H1 (cell line): ENCODE results near the gene B3GALT4. TPM values are rescaled to one million over a fixed set of nuclear protein-coding genes. Genes with fewer than 3 reads are reported as not detected.
A peak's percentile ranks its signal among the peaks of the same experiment; 100 is the strongest.

Experiments used
- CTCF ChIA-PET: fragments of 300-600 bp; sonication (Branson Sonifier 250); formaldehyde crosslinking; loops from one replicate; lab custom pipeline; 2021; ENCODE audit not compliant: partially characterized antibody; lab: Charles Lee
- POLR2A ChIA-PET: fragments of 300-600 bp; sonication (Branson Sonifier 250); formaldehyde crosslinking; loops from one replicate; lab custom pipeline; 2021; ENCODE audit warnings: inconsistent platforms; ENCODE audit not compliant: partially characterized antibody; lab: Charles Lee
- DNase-seq, 2 experiments: peaks; one replicate each; pipeline versions ENCODE4 v3.0.0 to v3.0.0-alpha.2; 2010 to 2022; ENCODE audit warnings: low spot score in 2 of 2, low read depth in 1 of 2, mixed read lengths in 1 of 2
- FAIRE-seq: peaks from 2 replicates; lab custom pipeline; 2011; peaks lifted over from hg19 to GRCh38; lab: Jason Lieb, UNC
- H2AFZ ChIP-seq: 2 replicates; pipeline ENCODE4 v1.8.1; 2012; ENCODE audit warnings: low read length, inconsistent platforms
- H2AK5ac ChIP-seq: 2 replicates; pipeline ENCODE4 v1.6.1; 2013; ENCODE audit warnings: low read depth, low read length
- H2BK120ac ChIP-seq: replicated peaks from 2 replicates; pipeline ENCODE3; 2013; ENCODE audit warnings: low read depth, low read length, inconsistent platforms
- H2BK12ac ChIP-seq: 2 replicates; pipeline ENCODE4 v1.6.1; 2013; ENCODE audit warnings: low read depth, low read length
- H2BK15ac ChIP-seq: 2 replicates; pipeline ENCODE4 v1.6.1; 2013; ENCODE audit warnings: low read length
- H2BK20ac ChIP-seq: 2 replicates; pipeline ENCODE4 v1.6.1; 2013; ENCODE audit warnings: low read length
- H2BK5ac ChIP-seq: 2 replicates; pipeline ENCODE4 v1.6.1; 2013; ENCODE audit warnings: low read depth, low read length
- H3K14ac ChIP-seq: 2 replicates; pipeline ENCODE4 v1.6.1; 2013; ENCODE audit warnings: inconsistent platforms; ENCODE audit not compliant: insufficient read length
- H3K18ac ChIP-seq: 2 replicates; pipeline ENCODE4 v1.6.1; 2013; ENCODE audit warnings: low read length; ENCODE audit errors: extremely low read depth
- H3K23ac ChIP-seq: 2 replicates; pipeline ENCODE4 v1.6.1; 2013; ENCODE audit warnings: inconsistent platforms; ENCODE audit not compliant: insufficient read length
- H3K23me2 ChIP-seq: 2 replicates; pipeline ENCODE4 v1.6.1; 2013; ENCODE audit warnings: low read depth, low read length
- H3K27ac ChIP-seq: 2 replicates; pipeline ENCODE4 v1.6.1; 2011; ENCODE audit warnings: low read depth, low read length, inconsistent platforms
- H3K27me3 ChIP-seq, 4 experiments: replicated peaks in 1 of 4; 1 replicate in 1 of 4; 2 replicates in 3 of 4; pipeline versions ENCODE4 v1.6.1 to v1.8.1; 2011 to 2013; ENCODE audit warnings: low read length in 3 of 4, mild to moderate bottlenecking in 3 of 4, inconsistent platforms in 2 of 4, mixed read lengths in 2 of 4, moderate library complexity in 1 of 4; ENCODE audit not compliant: control insufficient read depth in 3 of 4, insufficient read depth in 3 of 4; ENCODE audit errors: extremely low read depth in 1 of 4
- H3K36me3 ChIP-seq, 4 experiments: 2 replicates each; pipeline versions ENCODE4 v1.6.1 to v1.8.1; 2011 to 2013; ENCODE audit warnings: mild to moderate bottlenecking in 4 of 4, low read length in 3 of 4, moderate library complexity in 2 of 4, control low read depth in 1 of 4, inconsistent platforms in 1 of 4; ENCODE audit not compliant: insufficient read depth in 4 of 4, control insufficient read depth in 2 of 4
- H3K4ac ChIP-seq: replicated peaks from 2 replicates; pipeline ENCODE3; 2013; ENCODE audit warnings: low read length, low read depth, mixed read lengths, inconsistent platforms; ENCODE audit not compliant: insufficient read length
- H3K4me1 ChIP-seq, 4 experiments: replicated peaks in 1 of 4; 1 replicate in 1 of 4; 2 replicates in 3 of 4; pipeline versions ENCODE4 v1.6.1 to v1.8.1; 2011 to 2013; ENCODE audit warnings: low read length in 3 of 4, inconsistent platforms in 2 of 4, mixed read lengths in 1 of 4; ENCODE audit not compliant: insufficient read depth in 4 of 4, control insufficient read depth in 3 of 4
- H3K4me2 ChIP-seq, 2 experiments: 2 replicates each; pipeline versions ENCODE4 v1.6.1 to v1.8.1; 2011 to 2013; ENCODE audit warnings: low read depth in 2 of 2, low read length in 2 of 2, control low read depth in 1 of 2, inconsistent platforms in 1 of 2, mild to moderate bottlenecking in 1 of 2; ENCODE audit not compliant: insufficient read depth in 1 of 2
- H3K4me3 ChIP-seq, 4 experiments: fragments of 200-600, 300-600 bp in 1 of 4; sonication (generic), shearing (Covaris generic), sonication (Bioruptor Twin) in 1 of 4; 2 replicates each; pipeline versions ENCODE4 v1.5.1 to v1.8.1; 2011 to 2016; ENCODE audit warnings: low read length in 4 of 4, low read depth in 3 of 4, control low read depth in 2 of 4, inconsistent platforms in 2 of 4, mild to moderate bottlenecking in 2 of 4, mixed read lengths in 1 of 4, moderate library complexity in 1 of 4; ENCODE audit not compliant: insufficient read depth in 2 of 4; ENCODE audit errors: extremely low read depth in 1 of 4
- H3K56ac ChIP-seq: replicated peaks from 2 replicates; pipeline ENCODE3; 2013; ENCODE audit warnings: low read depth, mild to moderate bottlenecking, mixed read lengths, low read length, inconsistent platforms; ENCODE audit not compliant: insufficient read length
- H3K79me1 ChIP-seq: 2 replicates; pipeline ENCODE4 v1.6.1; 2013; ENCODE audit warnings: low read depth, low read length, control low read depth
- H3K79me2 ChIP-seq, 2 experiments: 2 replicates each; pipeline versions ENCODE4 v1.6.1 to v1.8.1; 2012 to 2013; ENCODE audit warnings: low read length in 2 of 2, mild to moderate bottlenecking in 2 of 2, inconsistent platforms in 1 of 2; ENCODE audit not compliant: insufficient read depth in 2 of 2, control insufficient read depth in 1 of 2
- H3K9ac ChIP-seq, 4 experiments: replicated peaks in 1 of 4; 1 replicate in 1 of 4; 2 replicates in 3 of 4; pipeline versions ENCODE4 v1.6.1 to v1.8.1; 2011 to 2013; ENCODE audit warnings: low read depth in 3 of 4, low read length in 3 of 4, control low read depth in 2 of 4, mild to moderate bottlenecking in 2 of 4, moderate library complexity in 2 of 4, inconsistent platforms in 1 of 4; ENCODE audit errors: extremely low read depth in 1 of 4
- H3K9me3 ChIP-seq, 2 experiments: 2 replicates each; pipeline versions ENCODE4 v1.6.1 to v1.8.1; 2012 to 2013; ENCODE audit warnings: mild to moderate bottlenecking in 2 of 2, moderate library complexity in 2 of 2, control low read depth in 1 of 2, inconsistent platforms in 1 of 2, low read depth in 1 of 2, low read length in 1 of 2, mixed read lengths in 1 of 2; ENCODE audit not compliant: insufficient read depth in 2 of 2
- H4K20me1 ChIP-seq, 2 experiments: replicated peaks in 1 of 2; 2 replicates each; pipeline versions ENCODE3 to v1.8.1; 2011 to 2013; ENCODE audit warnings: inconsistent platforms in 2 of 2, low read length in 2 of 2, mild to moderate bottlenecking in 1 of 2; ENCODE audit not compliant: insufficient read depth in 2 of 2, control insufficient read depth in 1 of 2
- H4K5ac ChIP-seq: 2 replicates; pipeline ENCODE4 v1.6.1; 2013; ENCODE audit warnings: low read length, low read depth, mixed read lengths, inconsistent platforms; ENCODE audit not compliant: insufficient read length
- H4K8ac ChIP-seq: 2 replicates; pipeline ENCODE4 v1.8.0; 2013; ENCODE audit warnings: mild to moderate bottlenecking, moderate library complexity, low read length, inconsistent platforms; ENCODE audit not compliant: insufficient read depth; ENCODE audit errors: extremely low read depth
- H4K91ac ChIP-seq: replicated peaks from 2 replicates; pipeline ENCODE3; 2013; ENCODE audit warnings: low read length, mixed read lengths, inconsistent platforms; ENCODE audit not compliant: insufficient read length
- KDM1A ChIP-seq: fragments of 200-600, 300-600 bp; sonication (generic); IDR thresholded peaks from 2 replicates; pipeline ENCODE4 v1.7.1; 2016; ENCODE audit warnings: mild to moderate bottlenecking, low read length, borderline replicate concordance
- SIRT6 ChIP-seq: IDR thresholded peaks from one replicate; pipeline ENCODE4 v1.7.1; 2012; ENCODE audit warnings: low read length, inconsistent platforms
- WGBS, 2 experiments: shearing (Covaris generic) in 1 of 2; methylation state at CpG; one replicate each; pipeline versions ENCODE4 v1.1.6 to v1.1.7; 2013 to 2015; ENCODE audit warnings: low lambda C conversion rate in 2 of 2, mixed read lengths in 2 of 2, inconsistent platforms in 1 of 2, low coverage in 1 of 2, missing lambda C conversion rate in 1 of 2; ENCODE audit not compliant: insufficient replicate concordance in 2 of 2, insufficient coverage in 1 of 2, insufficient read length in 1 of 2; ENCODE audit errors: extremely low coverage in 1 of 2, missing lambda C conversion rate in 1 of 2; 5-methylcytosine and 5-hydroxymethylcytosine counted together
- polyA plus RNA-seq, 7 experiments: library from polyadenylated mRNA; depleted of rRNA in 3 of 7; stranded (reverse) in 5 of 7; unstranded in 2 of 7; fragments of >200 nt in 5 of 7; fragments of 200-250 nt in 2 of 7; gene quantifications; 1 replicate in 5 of 7; 2 replicates in 1 of 7; 4 replicates in 1 of 7; pipeline versions ENCODE4 v1.2.1 to v1.2.3, GENCODE V29; 2011 to 2013; ENCODE audit warnings: missing spikeins in 2 of 7, mixed read lengths in 2 of 7
- total RNA-seq: library from RNA; stranded (reverse); fragmentation: NEBNext Ultra II Directional; extraction: Animal tissue kit (Norgen Biotek cat#: 25700); gene quantifications from 2 replicates; pipeline ENCODE4 v1.2.1, GENCODE V29; 2021

B3GALT4 gene
- total and polyA plus RNA-seq, 2 of the 8 experiments (the other 6 are each of a cell fraction or from before 2014, with no cell fraction given) = 2.2 to 3.0 TPM

DNA sequence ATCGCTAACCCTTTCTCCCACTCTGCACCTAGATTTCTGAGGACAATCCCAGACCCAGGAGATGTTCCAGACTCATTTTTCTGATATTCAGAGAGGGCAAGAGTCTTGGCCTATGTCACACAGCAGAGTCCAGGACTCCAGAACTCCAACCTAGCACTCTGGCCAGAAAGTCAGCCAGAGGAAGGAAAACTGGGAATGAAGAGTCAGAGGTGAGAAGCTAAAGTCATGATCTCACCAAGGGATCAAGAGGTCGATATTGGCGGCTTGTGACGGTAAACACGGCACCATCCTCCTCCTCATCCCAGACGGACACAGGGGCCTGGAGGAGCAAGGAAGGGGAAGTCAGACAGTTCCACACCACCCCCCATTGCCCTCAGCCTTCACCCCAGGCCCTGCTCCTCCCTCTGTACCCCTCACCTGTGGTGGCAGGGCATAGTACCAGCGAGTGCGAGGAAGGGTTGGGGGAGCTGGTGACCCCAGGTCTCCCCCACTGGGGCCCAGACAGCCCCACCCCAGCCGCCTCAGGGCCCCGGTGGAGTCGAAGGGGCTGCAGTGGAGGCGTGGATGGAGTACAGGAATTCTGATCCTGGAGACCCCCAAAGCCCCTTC is 20.0 kb downstream of the B3GALT4 start:
- peak; percentile 35; the same call in 1 of the 2 replicates for TF ChIP-seq KDM1A
- no peak for TF ChIP-seq SIRT6
- TF ChIP-seq, all 59 proteins: peak for 1
- Histone ChIP-seq H2BK5ac (peak overlapping the region; percentile 69; the same call in 1 of the 2 replicates), H3K4me3 (peak overlapping the region; percentile 69 to 91 (median 73)), H3K36me3 (peaks cover 5 to 10% (median 8%) of the 10 kb centered on the region in 4 experiments; a peak in 7 of 8 replicates), H4K5ac (peak overlapping the region; percentile 55), H3K9me3 (no peaks in the 10 kb centered on the region), H3K4ac (peak overlapping the region; percentile 1), H3K14ac (no peak overlapping the region), H3K23ac (no peak overlapping the region), H2BK120ac (no peak overlapping the region), H3K9ac (peak overlapping the region in 3 of 4 experiments; percentile 54 to 72 (median 59); a peak in 6 of 7 replicates), H2BK15ac (0 out of 2 replicates have a peak overlapping the region, but pooled peaks have one; percentile 40), H3K56ac (peak overlapping the region; percentile 2), H3K27ac (peak overlapping the region; percentile 79), H3K23me2 (peaks cover 16% of the 10 kb centered on the region), H3K18ac (peak overlapping the region; percentile 62; the same call in 1 of the 2 replicates), H4K8ac (peak overlapping the region; percentile 75; the same call in 1 of the 2 replicates), H2AK5ac (0 out of 2 replicates have a peak overlapping the region, but pooled peaks have one; percentile 20), H2AFZ (no peak overlapping the region), H3K4me2 (peak overlapping the region; percentile 34 to 98), H3K27me3 (no peaks in the 10 kb centered on the region), H4K20me1 (peaks cover 0 to 5% of the 10 kb centered on the region in 2 experiments), H2BK20ac (no peak overlapping the region), H4K91ac (peak overlapping the region; percentile 36), H3K79me2 (peaks cover 0 to 24% of the 10 kb centered on the region in 2 experiments; a peak in 2 of 4 replicates), H3K79me1 (peaks cover 9% of the 10 kb centered on the region; the same call in 1 of the 2 replicates), H2BK12ac (peak overlapping the region; percentile 71; the same call in 1 of the 2 replicates), H3K4me1 (peaks cover 0 to 6% (median 4%) of the 10 kb centered on the region in 4 experiments; a peak in 6 of 7 replicates)
- POLR2A ChIA-PET = interaction anchor here (0.8 to 16.7 kb wide), 10 partner anchors 8 to 325 kb away, joined by 3 to 337 read pairs (median 12); partner anchors contain the start of genes B3GALT4, PFDN6, RPS18 and TAPBP
- 53% methylated on average over 8 of the region's 12 CpGs; no CpG with 5 or more reads in 1 of the 2 experiments for WGBS, 2 experiments
- DNase-seq = no peak
- CTCF ChIA-PET = interaction anchor here (0.6 to 6.2 kb wide), 10 partner anchors 8 to 363 kb away, joined by 3 to 77 read pairs (median 3); partner anchors contain the start of genes B3GALT4, CUTA, PFDN6 and WDR46
- FAIRE-seq = no peak
